DMS114 treated with DMSO at 0.1 percent for 48 hours (cell line): Measurements from ENCODE around the gene NSMCE1.
A peak's percentile ranks its signal among the peaks of the same experiment; 100 is the strongest.

Experiments
- DNase-seq: peaks from one replicate; lab custom pipeline; 2025; ENCODE audit not compliant: unreplicated experiment; lab: John Stamatoyannopoulos, UW

Gene NSMCE1

GRCh38 chr16:27268376-27269299, at the start of gene NSMCE1:
NSMCE1 (minus strand) TSS chr16:27268772; CDS start chr16:27257570, 11,202 bp downstream.
- DNase-seq, result peak; percentile 85

GRCh38 chr16:27317738-27318391, 49.3 kb upstream of the NSMCE1 start:
- no peak for DNase-seq

DNA sequence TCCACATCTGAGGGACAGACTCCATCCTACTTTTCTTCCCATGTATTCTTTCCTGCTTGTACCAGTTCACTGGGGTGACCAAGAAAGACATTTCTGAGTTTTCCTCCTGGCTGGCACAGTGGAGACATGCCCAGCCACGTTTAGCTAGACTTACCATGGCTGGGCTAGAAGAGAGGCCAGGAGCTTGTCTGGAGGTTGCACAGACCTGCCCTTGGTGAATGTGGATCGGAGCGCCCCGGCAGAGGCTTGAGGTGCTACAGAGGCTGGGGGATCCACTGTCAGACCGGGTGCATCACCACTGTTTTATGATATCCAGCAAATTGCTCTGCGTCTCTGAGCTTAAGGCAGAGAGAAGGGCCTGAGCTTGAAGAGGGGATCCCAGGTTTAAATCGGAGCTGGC, 48.7 kb upstream of the NSMCE1 start:
- no peak for DNase-seq

DNA sequence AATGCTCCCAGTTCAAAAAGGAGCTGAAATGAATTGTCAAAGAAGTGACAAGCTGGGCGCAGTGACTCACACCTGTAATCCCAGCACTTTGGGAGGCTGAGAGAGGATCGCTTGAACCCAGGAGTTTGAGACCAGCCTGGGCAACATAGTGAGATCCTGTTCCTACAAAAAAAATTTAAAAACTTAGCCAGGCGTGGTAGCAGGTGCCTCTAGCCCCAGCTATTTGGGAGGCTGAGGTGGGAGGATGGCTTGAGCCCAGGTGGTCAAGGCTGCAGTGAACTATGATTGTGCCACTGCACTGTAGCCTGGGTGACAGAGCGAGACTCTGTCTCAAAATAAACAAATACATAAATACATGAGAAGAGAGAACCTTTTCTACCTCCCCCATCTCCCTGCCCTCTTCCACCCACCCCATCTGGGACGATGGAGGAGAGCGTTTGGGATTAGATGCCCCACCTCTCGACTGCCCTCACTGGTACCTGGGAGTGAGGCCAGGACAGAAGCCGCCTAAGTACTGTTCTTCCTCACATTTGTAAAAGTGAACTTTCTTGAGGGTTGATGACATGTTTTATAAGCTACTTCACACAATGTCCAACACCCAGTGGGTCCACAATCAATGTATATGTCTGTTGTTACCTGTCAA, 47.6 kb upstream of the NSMCE1 start:
- DNase-seq, result no peak

DNA sequence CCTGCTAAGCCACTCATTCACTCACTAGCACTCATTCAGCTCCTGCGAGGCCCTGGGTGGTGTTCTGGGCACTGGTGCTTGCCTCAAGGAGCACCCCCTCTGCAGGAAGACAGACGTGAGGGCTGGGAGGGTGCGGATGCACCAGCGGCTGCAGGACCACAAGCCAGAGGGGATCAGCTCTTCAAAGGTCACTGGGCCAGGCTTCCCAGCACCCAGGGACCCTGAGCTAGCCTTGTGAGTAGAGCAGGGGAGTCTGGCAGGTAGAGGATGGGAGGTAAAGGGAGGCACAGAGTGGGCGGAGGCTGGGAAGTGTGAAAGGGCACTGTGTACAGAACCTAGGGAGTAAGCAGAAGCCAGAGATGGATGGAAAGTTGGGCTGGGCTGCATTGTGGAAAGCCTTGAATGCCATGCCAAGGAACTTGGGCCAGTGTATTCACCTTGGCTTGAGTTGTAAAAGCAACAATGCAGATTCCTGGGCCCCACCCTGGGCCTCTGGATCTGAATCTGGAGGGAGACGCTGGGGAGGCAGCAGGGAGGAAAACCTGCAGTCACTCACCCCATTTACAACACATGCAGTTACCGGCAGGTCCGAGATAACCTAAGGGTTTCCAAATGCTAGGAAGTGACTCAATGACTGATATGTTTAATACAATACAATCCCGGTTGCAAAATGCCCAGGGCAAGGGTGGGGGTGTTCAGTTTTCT, 46.9 kb upstream of the NSMCE1 start:
- DNase-seq, result no peak

GRCh38 chr16:27314986-27315332, 46.4 kb upstream of the NSMCE1 start:
- no peak for DNase-seq

GRCh38 chr16:27314161-27314723, 45.7 kb upstream of the NSMCE1 start:
- DNase-seq, result peak; percentile 9

DNA sequence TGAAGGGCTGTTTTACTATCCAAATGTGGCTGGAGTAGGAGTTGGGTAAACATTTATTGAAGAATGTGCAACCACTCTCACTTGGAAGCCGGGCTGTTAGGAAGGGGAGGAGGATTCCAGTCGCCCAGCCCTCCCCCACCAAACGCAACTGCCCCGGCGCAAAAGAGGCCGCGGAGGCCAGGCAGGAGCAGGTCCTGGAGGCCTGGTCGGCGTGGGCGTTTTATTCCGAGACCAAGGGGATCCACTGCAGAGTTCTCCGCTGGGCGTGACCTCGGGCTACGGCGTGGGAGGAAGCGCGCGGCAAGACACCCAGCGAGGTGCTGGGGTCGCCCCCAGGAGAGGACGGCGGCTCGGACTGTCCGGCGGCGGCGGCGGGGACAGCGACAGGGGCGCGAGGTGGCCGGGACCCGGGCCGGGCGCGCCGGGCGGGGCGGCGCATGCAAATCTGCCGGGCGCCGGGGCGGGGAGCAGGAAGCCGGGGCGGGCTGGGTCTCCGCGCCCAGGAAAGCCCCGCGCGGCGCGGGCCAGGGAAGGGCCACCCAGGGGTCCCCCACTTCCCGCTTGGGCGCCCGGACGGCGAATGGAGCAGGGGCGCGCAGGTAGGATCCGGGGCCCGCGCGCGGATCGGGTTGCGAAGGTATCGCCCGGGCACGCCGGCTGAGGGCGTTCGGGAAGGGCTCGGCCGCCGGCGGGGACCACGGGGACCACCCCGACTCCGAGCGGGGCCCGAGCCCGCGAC, 45.0 kb upstream of the NSMCE1 start, which contains the start of gene IL4R:
Gene IL4R, plus strand, starts transcription at position 553 of the 739 bp plus-strand sequence. CDS start 26,230 bp downstream, outside the sequence.
- DNase-seq, result no peak

DNA sequence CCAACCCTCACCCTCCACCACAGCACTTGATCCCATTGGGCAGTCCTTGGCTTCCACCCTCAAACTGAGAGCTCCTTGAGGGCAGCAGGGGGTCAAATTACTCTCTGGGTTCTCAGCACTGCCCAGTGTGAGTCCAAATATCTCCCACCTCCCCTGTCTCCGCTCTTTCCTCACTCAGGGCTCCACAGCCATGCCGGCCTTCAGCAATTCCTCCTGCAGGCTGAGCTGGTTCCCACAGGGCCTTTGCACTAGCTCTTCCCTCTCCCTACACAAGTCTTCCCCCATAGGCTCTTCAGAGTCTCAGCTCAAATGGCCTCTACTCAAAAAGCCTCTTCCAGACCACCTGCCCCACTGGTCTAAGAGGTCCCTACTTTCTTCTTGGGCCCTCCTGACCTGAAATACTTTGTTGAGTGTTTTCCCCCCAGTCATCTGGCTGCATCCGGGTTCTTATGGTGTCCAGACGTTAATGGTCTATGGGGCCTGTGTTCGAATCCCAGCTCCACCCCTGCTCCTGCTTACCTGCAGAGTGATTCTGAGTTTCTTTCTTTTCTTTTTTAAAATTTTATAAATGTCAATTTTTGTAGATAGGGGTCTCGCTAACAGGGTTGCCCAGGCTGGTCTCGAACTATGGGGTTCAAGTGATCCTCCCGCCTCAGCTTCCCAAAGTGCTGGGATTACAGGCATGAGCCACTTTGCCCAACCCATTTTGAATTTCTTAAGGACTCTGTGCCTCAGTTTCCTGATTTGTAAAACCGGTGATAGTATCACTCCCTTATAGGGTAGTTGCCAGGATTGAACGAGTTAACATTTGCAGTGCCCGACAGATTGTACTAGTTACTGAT, 44.2 kb upstream of the NSMCE1 start:
- DNase-seq, result no peak

GRCh38 chr16:27311897-27312303, 43.3 kb upstream of the NSMCE1 start:
- no peak for DNase-seq

DNA sequence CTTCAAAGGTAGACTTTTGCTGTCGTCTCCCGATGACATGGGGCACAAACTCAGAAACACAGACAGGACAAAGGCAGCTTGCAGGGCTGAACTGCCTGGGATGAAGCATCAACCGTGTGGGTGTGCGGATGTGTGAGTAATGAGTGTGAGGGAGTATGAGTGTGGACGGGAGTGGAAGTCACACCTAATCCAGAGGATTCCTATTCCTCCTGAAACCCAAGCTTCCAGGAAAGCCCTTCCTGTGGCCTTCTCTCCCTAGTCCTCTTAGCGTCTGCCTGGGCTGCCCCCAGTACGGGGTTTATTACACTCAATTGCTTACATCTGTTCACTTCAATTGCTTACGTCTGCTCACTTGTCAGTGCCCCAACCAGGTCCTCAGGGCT, 42.9 kb upstream of the NSMCE1 start:
- DNase-seq, result no peak

- no peak for DNase-seq
Observed at GRCh38 chr16:27310576-27311447, 42.2 kb upstream of the NSMCE1 start.

GRCh38 chr16:27308792-27309191, 40.2 kb upstream of the NSMCE1 start:
- no peak for DNase-seq

GRCh38 chr16:27305839-27306442, 37.4 kb upstream of the NSMCE1 start:
- DNase-seq, result no peak

- no peak for DNase-seq
Observed at GRCh38 chr16:27304881-27305745, 36.5 kb upstream of the NSMCE1 start.

DNA sequence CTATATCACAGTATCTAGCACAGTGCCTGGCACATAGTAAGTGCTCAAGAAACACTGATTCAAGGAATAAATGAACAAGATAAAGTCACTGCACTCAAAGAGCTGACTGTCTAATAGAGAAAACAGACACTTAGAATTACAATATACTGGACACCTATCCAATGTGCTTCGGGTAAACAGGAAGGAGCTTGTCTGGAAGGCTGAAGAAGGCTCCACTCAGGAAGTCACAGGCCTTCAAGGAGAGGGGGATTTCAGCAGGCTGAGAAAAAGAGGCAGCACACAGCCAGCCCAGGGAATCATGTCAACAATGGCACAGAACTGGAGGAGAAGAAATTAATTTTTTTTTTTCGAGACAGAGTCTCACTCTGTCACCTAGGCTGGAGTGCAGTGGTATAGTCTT, 35.5 kb upstream of the NSMCE1 start:
- DNase-seq, result no peak
